ENCODE measurements around the gene PFN3.

DNA sequence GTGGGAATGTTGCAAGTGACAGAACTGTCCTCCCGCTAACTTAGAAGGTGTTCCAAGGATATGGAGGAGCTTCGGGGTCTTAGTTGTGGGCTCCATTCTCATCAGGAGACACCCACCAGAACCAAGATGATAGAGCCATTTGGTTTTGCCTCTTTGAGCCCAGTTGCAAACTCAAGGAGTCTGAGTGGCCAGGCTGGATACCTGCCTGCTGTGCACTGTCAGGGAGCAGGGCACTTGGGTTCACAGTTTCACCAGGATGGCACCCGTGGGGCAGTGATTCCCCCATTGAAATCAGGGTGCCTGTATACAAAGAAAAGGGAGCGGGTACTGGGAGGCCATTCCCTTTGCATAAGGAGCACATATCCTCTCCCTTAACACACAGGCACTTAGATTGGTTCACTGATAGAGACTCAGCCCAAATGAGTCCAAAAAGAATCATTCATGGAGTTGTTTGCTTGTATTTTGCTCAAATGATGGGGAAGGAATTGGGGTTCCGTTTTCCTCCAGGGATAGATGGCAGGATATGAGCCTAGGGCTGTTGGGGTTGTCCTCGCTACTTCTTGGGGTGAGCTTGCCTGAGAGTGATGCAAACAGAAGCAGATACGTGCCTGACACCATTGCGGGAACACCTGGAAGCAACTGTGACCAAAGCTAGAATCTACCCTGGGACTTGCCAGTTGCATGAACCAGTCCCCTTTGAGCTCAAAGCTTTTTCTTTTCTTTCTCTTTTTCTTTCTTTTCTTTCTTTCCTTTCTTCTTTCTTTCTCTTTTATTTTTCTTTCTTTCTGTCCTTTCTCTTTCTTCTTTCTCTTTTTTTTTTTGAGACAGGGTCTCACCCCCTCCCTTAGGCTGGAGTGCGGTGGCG is 44.8 kb upstream of the PFN3 start:
- no peak for TF ChIP-seq CTCF (conservative IDR thresholded peaks at IDR 0.05)
- no peak for TF ChIP-seq EZH2 (IDR thresholded peaks at IDR 0.05; ENCODE audit: low read depth)
